Liver (tissue), 9 donors: ENCODE results near the gene TOR1A. TPM values are rescaled to one million over a fixed set of nuclear protein-coding genes. Genes with fewer than 3 reads are reported as not detected.

Experiments used
- DNase-seq: peaks from one replicate; pipeline ENCODE4 v3.0.0-alpha.2; 2017; ENCODE audit warnings: low spot score
- H3K27ac ChIP-seq, 2 donors: one replicate each; pipeline ENCODE4 v1.7.0; 2013; ENCODE audit warnings: inconsistent platforms in 2 of 2, low read length in 2 of 2, control low read depth in 1 of 2, low read depth in 1 of 2, mild to moderate bottlenecking in 1 of 2
- H3K27me3 ChIP-seq, 4 donors: one replicate each; pipeline versions ENCODE4 v1.6.1 to v1.7.0; 2013; ENCODE audit warnings: low read length in 3 of 4, inconsistent platforms in 1 of 4, mild to moderate bottlenecking in 1 of 4, moderate library complexity in 1 of 4; ENCODE audit not compliant: control insufficient read depth in 4 of 4, insufficient read depth in 4 of 4
- H3K36me3 ChIP-seq, 4 donors: one replicate each; pipeline versions ENCODE4 v1.6.1 to v1.7.0; 2013; ENCODE audit warnings: low read length in 3 of 4, mild to moderate bottlenecking in 3 of 4, low read depth in 1 of 4, moderate library complexity in 1 of 4; ENCODE audit not compliant: control insufficient read depth in 4 of 4, insufficient read depth in 3 of 4
- H3K4me1 ChIP-seq, 4 donors: one replicate each; pipeline versions ENCODE4 v1.6.1 to v1.7.0; 2013; ENCODE audit warnings: low read length in 3 of 4, mild to moderate bottlenecking in 3 of 4, moderate library complexity in 1 of 4; ENCODE audit not compliant: control insufficient read depth in 4 of 4, insufficient read depth in 4 of 4
- H3K4me3 ChIP-seq, 3 donors: one replicate each; pipeline versions ENCODE4 v1.6.1 to v1.7.0; 2013; ENCODE audit warnings: low read length in 3 of 3, control low read depth in 1 of 3, low read depth in 1 of 3, mild to moderate bottlenecking in 1 of 3
- H3K9ac ChIP-seq, 2 donors: one replicate each; pipeline ENCODE4 v1.7.0; 2013; ENCODE audit warnings: low read length in 2 of 2, mild to moderate bottlenecking in 2 of 2, moderate library complexity in 2 of 2, control low read depth in 1 of 2, low read depth in 1 of 2
- H3K9me3 ChIP-seq, 4 donors: one replicate each; pipeline versions ENCODE4 v1.6.1 to v1.7.0; 2013; ENCODE audit warnings: low read length in 3 of 4; ENCODE audit not compliant: control insufficient read depth in 4 of 4
- ATF3 ChIP-seq: IDR thresholded peaks from 2 replicates; pipeline ENCODE4 v1.6.1; 2016; ENCODE audit warnings: antibody characterized with exemption
- CTCF ChIP-seq: fragments of 150-350 bp; IDR thresholded peaks from 2 replicates; pipeline ENCODE4 v1.5.1; 2017; ENCODE audit warnings: improper control_type of control experiment, low read depth, low read length; ENCODE audit not compliant: missing input control
- EGR1 ChIP-seq, 2 donors: IDR thresholded peaks; 2 replicates each; pipeline ENCODE4 v1.6.1; 2016 to 2018; ENCODE audit warnings: antibody characterized with exemption in 2 of 2, low read depth in 2 of 2
- FOXA1 ChIP-seq: IDR thresholded peaks from 2 replicates; pipeline ENCODE4 v1.6.1; 2016; ENCODE audit warnings: antibody characterized with exemption
- FOXA2 ChIP-seq: IDR thresholded peaks from 2 replicates; pipeline ENCODE4 v1.6.1; 2016; ENCODE audit warnings: antibody characterized with exemption
- GABPA ChIP-seq, 2 donors: IDR thresholded peaks in 1 of 2; conservative IDR thresholded peaks in 1 of 2; 2 replicates each; pipeline ENCODE4 v1.6.1; 2016; ENCODE audit warnings: antibody characterized with exemption in 2 of 2, mild to moderate bottlenecking in 1 of 2, moderate library complexity in 1 of 2
- HNF4A ChIP-seq, 2 donors: conservative IDR thresholded peaks; 2 replicates each; pipeline ENCODE4 v1.6.1; 2016; ENCODE audit warnings: antibody characterized with exemption in 2 of 2, mild to moderate bottlenecking in 2 of 2
- HNF4G ChIP-seq: IDR thresholded peaks from 2 replicates; pipeline ENCODE4 v1.6.1; 2016; ENCODE audit warnings: antibody characterized with exemption
- JUND ChIP-seq, 2 donors: IDR thresholded peaks; 2 replicates each; pipeline ENCODE4 v1.6.1; 2016; ENCODE audit warnings: antibody characterized with exemption in 2 of 2
- NR2F2 ChIP-seq: IDR thresholded peaks from 2 replicates; pipeline ENCODE4 v1.6.1; 2016; ENCODE audit warnings: antibody characterized with exemption
- RAD21 ChIP-seq, 2 donors: IDR thresholded peaks; 2 replicates each; pipeline ENCODE4 v1.6.1; 2016; ENCODE audit warnings: antibody characterized with exemption in 2 of 2, mild to moderate bottlenecking in 2 of 2
- RXRA ChIP-seq, 2 donors: IDR thresholded peaks; 2 replicates each; pipeline ENCODE4 v1.6.1; 2017 to 2018; ENCODE audit warnings: antibody characterized with exemption in 2 of 2, mild to moderate bottlenecking in 1 of 2
- SP1 ChIP-seq: IDR thresholded peaks from 2 replicates; pipeline ENCODE4 v1.6.1; 2018; ENCODE audit warnings: antibody characterized with exemption, mild to moderate bottlenecking
- TAF1 ChIP-seq: conservative IDR thresholded peaks from 2 replicates; pipeline ENCODE4 v1.6.1; 2016; ENCODE audit warnings: antibody characterized with exemption, mild to moderate bottlenecking
- YY1 ChIP-seq: IDR thresholded peaks from 2 replicates; pipeline ENCODE4 v1.6.1; 2016; ENCODE audit warnings: antibody characterized with exemption, mild to moderate bottlenecking
- whole genome bisulfite sequencing: extraction: QIAGEN DNeasy Blood & Tissue Kit; methylation state at CpG from one replicate; pipeline ENCODE4 v1.1.7; 2013; 5-methylcytosine and 5-hydroxymethylcytosine counted together
- polyA plus RNA-seq, 2 donors: library from polyadenylated mRNA; stranded (reverse) in 1 of 2; unstranded in 1 of 2; fragments of 200-250 nt in 1 of 2; fragments of >200 nt in 1 of 2; fragmentation: Nextera tagmentation in 1 of 2; extraction: Ambion mirVana in 1 of 2; gene quantifications; one replicate each; pipeline versions ENCODE4 v1.2.1 to v1.2.3, GENCODE V29; 2013 to 2015
- total RNA-seq, 2 donors: library from RNA; depleted of rRNA; stranded (reverse); fragments of >200 nt; gene quantifications; one replicate each; pipeline ENCODE4 v1.2.3, GENCODE V29; 2014
- TF ChIP-seq, protein P1 (sequence below): IDR thresholded peaks from 2 replicates; pipeline ENCODE4 v1.6.1; 2016; ENCODE audit warnings: antibody characterized with exemption, mild to moderate bottlenecking
- TF ChIP-seq, protein P2 (sequence below): IDR thresholded peaks from 2 replicates; pipeline ENCODE4 v1.6.1; 2016; ENCODE audit warnings: antibody characterized with exemption
- TF ChIP-seq, protein P3 (sequence below): IDR thresholded peaks from 2 replicates; pipeline ENCODE4 v1.6.1; 2016; ENCODE audit warnings: antibody characterized with exemption
- donor health status: healthy.
- donor health status: healthy.
- donor health status: healthy.
- donor health status: healthy.
- donor health status: healthy.

The TOR1A gene
- total and polyA plus RNA-seq, 4 donors = 18.3 to 34.0 (median 29.8) TPM

GRCh38 chr9:129868872-129869486 is 45.0 kb upstream of the TOR1A start:
- no peak overlapping the region for H3K4me3 ChIP-seq
- peaks cover 0 to 12% (median 6%) of the 10 kb centered on the region in 4 donors for H3K4me1 ChIP-seq
- peak; percentile 29 for DNase-seq
- no peak overlapping the region for H3K9ac ChIP-seq
- H3K27me3 ChIP-seq = no peaks in the 10 kb centered on the region
- WGBS = 87% methylated on average over 28 of the region's 28 CpGs
- H3K36me3 ChIP-seq = peaks cover 2 to 18% (median 7%) of the 10 kb centered on the region in 4 donors
- H3K27ac ChIP-seq = peak overlapping the region in 1 of 2 donors; percentile 25
- no peak for TF ChIP-seq CTCF
- TF ChIP-seq EGR1 (IDR thresholded peaks at IDR 0.05; ENCODE audit: low read depth in 2 of 2) = no peak
- no peak for TF ChIP-seq FOXA1
- no peak for TF ChIP-seq YY1
- no peaks in the 10 kb centered on the region for H3K9me3 ChIP-seq

DNA sequence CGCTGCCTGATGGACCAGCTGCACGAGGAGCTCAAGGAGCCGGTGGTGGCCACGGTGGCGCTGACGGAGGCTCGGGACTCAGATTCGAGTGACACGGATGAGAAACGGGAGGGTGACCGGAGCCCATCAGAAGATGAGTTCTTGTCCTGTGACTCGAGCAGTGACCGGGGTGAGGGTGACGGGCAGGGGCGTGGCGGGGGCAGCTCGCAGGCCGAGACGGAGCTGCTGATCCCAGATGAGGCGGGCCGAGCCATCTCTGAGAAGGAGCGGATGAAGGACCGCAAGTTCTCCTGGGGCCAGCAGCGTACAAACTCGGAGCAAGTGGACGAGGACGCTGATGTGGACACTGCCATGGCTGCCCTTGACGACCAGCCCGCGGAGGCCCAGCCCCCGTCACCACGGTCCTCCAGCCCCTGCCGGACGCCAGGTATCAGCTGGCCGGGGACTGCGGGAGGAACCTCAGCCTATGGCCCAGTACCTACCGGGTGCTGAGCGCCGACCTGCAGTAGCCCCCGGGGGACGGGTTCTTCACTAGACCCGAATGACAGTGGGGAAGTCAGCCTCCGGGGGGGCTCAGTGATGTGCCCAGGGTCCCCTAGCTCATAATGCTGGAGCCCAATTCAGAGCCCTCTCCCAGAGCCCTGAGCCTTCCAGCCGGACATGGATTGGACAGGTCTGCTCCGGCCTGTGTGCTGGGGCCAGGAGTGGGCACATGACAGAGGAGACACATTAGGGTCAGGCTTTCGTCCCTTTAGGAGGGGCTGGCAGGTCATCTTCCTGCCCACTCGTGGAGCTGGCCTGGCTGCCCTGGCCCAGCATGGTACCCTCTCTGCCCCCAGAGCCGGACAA is 44.3 kb upstream of the TOR1A start:
- H3K27ac ChIP-seq = no peak overlapping the region
- no peaks in the 10 kb centered on the region for H3K27me3 ChIP-seq
- no peak overlapping the region for H3K4me3 ChIP-seq
- DNase-seq = no peak
- peaks cover 0 to 12% (median 6%) of the 10 kb centered on the region in 4 donors for H3K4me1 ChIP-seq
- 90% methylated on average over 48 of the region's 48 CpGs for WGBS
- H3K9ac ChIP-seq = no peak overlapping the region
- no peaks in the 10 kb centered on the region for H3K9me3 ChIP-seq
- no peak for TF ChIP-seq GABPA (IDR thresholded peaks at IDR 0.05 in 1 of 2, conservative IDR thresholded peaks at IDR 0.05 in 1 of 2)
- no peak for TF ChIP-seq FOXA2
- no peak for TF ChIP-seq NR2F2
- no peak for TF ChIP-seq HNF4G
- no peak for TF ChIP-seq SP1
- no peak for TF ChIP-seq FOXA1
- TF ChIP-seq, protein P1, sequence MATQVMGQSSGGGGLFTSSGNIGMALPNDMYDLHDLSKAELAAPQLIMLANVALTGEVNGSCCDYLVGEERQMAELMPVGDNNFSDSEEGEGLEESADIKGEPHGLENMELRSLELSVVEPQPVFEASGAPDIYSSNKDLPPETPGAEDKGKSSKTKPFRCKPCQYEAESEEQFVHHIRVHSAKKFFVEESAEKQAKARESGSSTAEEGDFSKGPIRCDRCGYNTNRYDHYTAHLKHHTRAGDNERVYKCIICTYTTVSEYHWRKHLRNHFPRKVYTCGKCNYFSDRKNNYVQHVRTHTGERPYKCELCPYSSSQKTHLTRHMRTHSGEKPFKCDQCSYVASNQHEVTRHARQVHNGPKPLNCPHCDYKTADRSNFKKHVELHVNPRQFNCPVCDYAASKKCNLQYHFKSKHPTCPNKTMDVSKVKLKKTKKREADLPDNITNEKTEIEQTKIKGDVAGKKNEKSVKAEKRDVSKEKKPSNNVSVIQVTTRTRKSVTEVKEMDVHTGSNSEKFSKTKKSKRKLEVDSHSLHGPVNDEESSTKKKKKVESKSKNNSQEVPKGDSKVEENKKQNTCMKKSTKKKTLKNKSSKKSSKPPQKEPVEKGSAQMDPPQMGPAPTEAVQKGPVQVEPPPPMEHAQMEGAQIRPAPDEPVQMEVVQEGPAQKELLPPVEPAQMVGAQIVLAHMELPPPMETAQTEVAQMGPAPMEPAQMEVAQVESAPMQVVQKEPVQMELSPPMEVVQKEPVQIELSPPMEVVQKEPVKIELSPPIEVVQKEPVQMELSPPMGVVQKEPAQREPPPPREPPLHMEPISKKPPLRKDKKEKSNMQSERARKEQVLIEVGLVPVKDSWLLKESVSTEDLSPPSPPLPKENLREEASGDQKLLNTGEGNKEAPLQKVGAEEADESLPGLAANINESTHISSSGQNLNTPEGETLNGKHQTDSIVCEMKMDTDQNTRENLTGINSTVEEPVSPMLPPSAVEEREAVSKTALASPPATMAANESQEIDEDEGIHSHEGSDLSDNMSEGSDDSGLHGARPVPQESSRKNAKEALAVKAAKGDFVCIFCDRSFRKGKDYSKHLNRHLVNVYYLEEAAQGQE = no peak
- no peak for TF ChIP-seq YY1
- TF ChIP-seq, protein P2, sequence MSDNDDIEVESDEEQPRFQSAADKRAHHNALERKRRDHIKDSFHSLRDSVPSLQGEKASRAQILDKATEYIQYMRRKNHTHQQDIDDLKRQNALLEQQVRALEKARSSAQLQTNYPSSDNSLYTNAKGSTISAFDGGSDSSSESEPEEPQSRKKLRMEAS = no peak
- no peak for TF ChIP-seq JUND (IDR thresholded peaks at IDR 0.05)
- TF ChIP-seq TAF1 = no peak
- TF ChIP-seq HNF4A (conservative IDR thresholded peaks at IDR 0.05) = no peak
- TF ChIP-seq RAD21 (IDR thresholded peaks at IDR 0.05) = no peak
- TF ChIP-seq, protein P3, sequence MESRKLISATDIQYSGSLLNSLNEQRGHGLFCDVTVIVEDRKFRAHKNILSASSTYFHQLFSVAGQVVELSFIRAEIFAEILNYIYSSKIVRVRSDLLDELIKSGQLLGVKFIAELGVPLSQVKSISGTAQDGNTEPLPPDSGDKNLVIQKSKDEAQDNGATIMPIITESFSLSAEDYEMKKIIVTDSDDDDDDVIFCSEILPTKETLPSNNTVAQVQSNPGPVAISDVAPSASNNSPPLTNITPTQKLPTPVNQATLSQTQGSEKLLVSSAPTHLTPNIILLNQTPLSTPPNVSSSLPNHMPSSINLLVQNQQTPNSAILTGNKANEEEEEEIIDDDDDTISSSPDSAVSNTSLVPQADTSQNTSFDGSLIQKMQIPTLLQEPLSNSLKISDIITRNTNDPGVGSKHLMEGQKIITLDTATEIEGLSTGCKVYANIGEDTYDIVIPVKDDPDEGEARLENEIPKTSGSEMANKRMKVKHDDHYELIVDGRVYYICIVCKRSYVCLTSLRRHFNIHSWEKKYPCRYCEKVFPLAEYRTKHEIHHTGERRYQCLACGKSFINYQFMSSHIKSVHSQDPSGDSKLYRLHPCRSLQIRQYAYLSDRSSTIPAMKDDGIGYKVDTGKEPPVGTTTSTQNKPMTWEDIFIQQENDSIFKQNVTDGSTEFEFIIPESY = no peak
- TF ChIP-seq ATF3 = no peak
- TF ChIP-seq EGR1 (IDR thresholded peaks at IDR 0.05; ENCODE audit: low read depth in 2 of 2) = no peak
- no peak for TF ChIP-seq CTCF
- TF ChIP-seq RXRA (IDR thresholded peaks at IDR 0.05) = no peak
- H3K36me3 ChIP-seq = peaks cover 2 to 16% (median 7%) of the 10 kb centered on the region in 4 donors
